ENCODE data around the gene SLC7A8. TPM values are rescaled to one million over a fixed set of nuclear protein-coding genes. Genes with fewer than 3 reads are reported as not detected.

The SLC7A8 gene
- total RNA-seq, 1 donor from 2014 or later: 98.5 TPM

GRCh38 chr14:23094666-23095195 is 88.7 kb downstream of the SLC7A8 start, which contains the start of gene ACIN1:
ACIN1 (minus strand) TSS chr14:23095136; CDS start chr14:23095112, 24 bp downstream.
- peak; percentile 69 for DNase-seq (ENCODE audit: low spot score)

- no peak for DNase-seq (ENCODE audit: low spot score)
Observed at GRCh38 chr14:23093991-23094665, 89.3 kb downstream of the SLC7A8 start.

- no peak for DNase-seq (ENCODE audit: low spot score)
Observed at GRCh38 chr14:23093526-23093925, 89.9 kb downstream of the SLC7A8 start.

- no peak for DNase-seq (ENCODE audit: low spot score)
Observed at GRCh38 chr14:23093104-23093503, 90.4 kb downstream of the SLC7A8 start.

GRCh38 chr14:23091294-23092225 is 91.9 kb downstream of the SLC7A8 start:
- no peak for DNase-seq (ENCODE audit: low spot score)

- no peak for DNase-seq (ENCODE audit: low spot score)
Observed at GRCh38 chr14:23090254-23090636, 93.2 kb downstream of the SLC7A8 start.

DNA sequence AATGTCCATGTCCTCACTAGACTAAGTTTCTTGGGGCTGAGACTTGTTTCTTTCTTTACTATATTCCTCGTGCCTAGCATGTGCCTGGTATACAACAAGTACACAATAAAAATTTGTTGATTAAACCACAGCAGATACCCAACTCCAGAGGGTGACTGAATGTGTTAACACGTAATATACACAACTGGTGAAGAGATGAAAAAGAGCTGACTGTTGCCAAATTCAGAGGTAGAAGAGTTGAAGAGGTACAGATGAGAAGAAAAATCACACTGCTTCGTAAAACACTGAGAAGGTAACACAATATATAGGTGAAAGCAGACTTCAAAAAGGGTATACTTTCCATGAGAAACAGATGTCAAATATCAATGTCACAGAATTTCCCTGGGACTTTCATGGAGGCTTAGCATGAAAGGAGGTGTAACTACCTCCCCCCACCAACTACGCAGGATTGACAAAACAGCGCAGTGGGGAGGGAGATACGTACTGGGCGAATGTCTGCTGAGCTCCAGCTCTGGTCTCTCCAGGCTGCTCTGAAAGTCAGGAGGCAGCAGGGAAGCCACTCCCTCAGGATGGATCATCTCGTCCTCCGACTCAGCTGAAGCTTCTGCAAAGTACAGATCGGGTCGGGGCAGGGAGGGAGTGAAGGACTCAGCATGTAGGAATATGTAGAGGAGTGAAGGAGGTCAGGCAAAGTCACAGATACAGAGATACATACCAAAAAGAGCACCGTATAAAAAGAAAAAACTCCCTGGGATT is 93.8 kb downstream of the SLC7A8 start:
- no peak for DNase-seq (ENCODE audit: low spot score)

DNA sequence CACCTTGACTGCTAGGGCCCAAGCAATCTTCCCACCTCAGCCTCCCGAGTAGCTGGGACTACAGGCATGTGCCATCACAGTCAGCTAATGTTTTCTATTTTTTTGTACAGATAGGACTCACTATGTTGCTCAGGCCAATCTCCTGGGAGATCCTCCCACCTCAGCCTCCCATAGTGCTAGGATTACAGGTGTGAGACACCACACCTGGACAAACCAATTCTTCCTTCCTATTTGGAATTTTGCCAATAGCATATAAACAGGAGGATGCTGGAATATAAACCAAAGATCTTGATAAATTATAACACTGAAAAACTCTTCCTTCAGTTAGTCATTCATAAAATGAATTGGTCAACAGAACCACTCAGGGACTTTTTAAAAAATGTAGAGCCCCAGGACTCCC is 96.9 kb downstream of the SLC7A8 start:
- DNase-seq (ENCODE audit: low spot score): no peak

DNA sequence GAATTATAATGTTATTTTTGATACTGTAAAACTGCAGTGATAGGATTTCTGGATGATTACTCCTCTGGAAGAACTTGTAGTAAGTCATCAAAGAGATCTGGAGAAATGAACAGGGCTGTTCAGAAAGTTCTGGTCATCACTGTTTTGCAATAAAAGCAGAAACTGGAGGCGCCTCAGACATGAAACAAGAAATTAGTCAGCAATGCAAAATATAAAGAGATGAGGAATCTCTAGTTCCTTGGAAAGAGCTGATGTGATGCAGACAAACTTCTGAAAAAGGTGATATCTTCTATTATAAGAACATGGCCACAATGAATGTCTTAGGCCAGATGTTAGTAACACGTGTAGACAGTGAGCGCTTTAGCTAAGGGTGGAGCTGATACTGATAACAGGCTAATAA is 98.0 kb downstream of the SLC7A8 start:
- DNase-seq (ENCODE audit: low spot score): no peak

GRCh38 chr14:23080474-23080873 is 103.0 kb downstream of the SLC7A8 start:
- DNase-seq (ENCODE audit: low spot score): no peak

GRCh38 chr14:23079716-23080115 is 103.7 kb downstream of the SLC7A8 start:
- DNase-seq (ENCODE audit: low spot score): no peak

- DNase-seq (ENCODE audit: low spot score): peak; percentile 84
Observed at GRCh38 chr14:23078692-23079116, 104.8 kb downstream of the SLC7A8 start.

- DNase-seq (ENCODE audit: low spot score): no peak
Observed at GRCh38 chr14:23077962-23078361, 105.5 kb downstream of the SLC7A8 start.

DNA sequence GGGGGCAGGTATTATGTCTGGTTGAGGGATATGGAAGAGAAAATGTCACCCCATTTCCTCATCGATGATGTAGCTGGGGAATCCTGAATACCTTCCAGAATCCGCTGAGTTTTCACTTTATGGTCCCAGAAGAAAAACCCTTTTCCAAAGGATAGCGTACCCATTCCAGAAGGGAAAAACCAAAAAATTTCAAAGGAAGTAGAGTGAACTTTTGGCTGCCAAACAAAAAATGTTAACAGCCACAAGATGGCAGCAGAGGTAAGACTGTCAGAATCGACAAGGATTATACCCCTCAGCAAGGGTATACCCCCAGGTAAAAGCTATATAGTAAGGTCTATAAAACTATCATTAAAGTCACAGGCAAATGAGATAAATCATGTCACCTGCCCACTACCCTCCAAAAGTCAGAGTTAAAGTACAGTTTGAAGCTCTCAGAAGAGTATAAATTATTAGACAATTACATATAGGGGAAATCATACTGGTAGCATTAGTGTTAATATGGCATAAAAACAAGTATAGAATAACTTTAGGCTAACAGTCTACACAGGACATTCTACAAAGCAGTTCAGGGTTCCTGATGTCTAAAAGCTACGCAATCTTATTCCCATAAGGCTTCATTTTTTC is 106.6 kb downstream of the SLC7A8 start:
- no peak for DNase-seq (ENCODE audit: low spot score)

Other genes with a start within 250 kb of the SLC7A8 start
- 38.8 TPM for gene HAUS4, start 226.6 kb downstream of the SLC7A8 start, total RNA-seq
- gene AJUBA, start 201.1 kb downstream of the SLC7A8 start, total RNA-seq: 53.3 TPM
- 13.9 TPM for gene C14orf93, start 173.5 kb downstream of the SLC7A8 start, total RNA-seq
- 103 TPM for gene PSMB5, start 148.8 kb downstream of the SLC7A8 start, total RNA-seq
- gene PSMB11, start 141.4 kb downstream of the SLC7A8 start, total RNA-seq: not detected
- 22.1 TPM for gene CDH24, start 126.1 kb downstream of the SLC7A8 start, total RNA-seq
- 196 TPM for gene ACIN1, start 88.5 kb downstream of the SLC7A8 start, total RNA-seq
- gene C14orf119, start 88.2 kb downstream of the SLC7A8 start, total RNA-seq: 46.1 TPM
- gene CIROP, start 78.7 kb downstream of the SLC7A8 start, total RNA-seq: not detected
- gene CEBPE, start 64.4 kb downstream of the SLC7A8 start, total RNA-seq: 0.20 TPM
- gene RNF212B, start 54.3 kb upstream of the SLC7A8 start, total RNA-seq: 0.20 TPM
- gene HOMEZ, start 102.5 kb upstream of the SLC7A8 start, total RNA-seq: 26.0 TPM
- 24.4 TPM for gene PPP1R3E, start 119.2 kb upstream of the SLC7A8 start, total RNA-seq
- 54.2 TPM for gene BCL2L2, start 123.2 kb upstream of the SLC7A8 start, total RNA-seq
- 186 TPM for gene PABPN1, start 137.8 kb upstream of the SLC7A8 start, total RNA-seq
- 64.3 TPM for gene SLC22A17, start 169.2 kb upstream of the SLC7A8 start, total RNA-seq
- gene EFS, start 181.5 kb upstream of the SLC7A8 start, total RNA-seq: 10.8 TPM
- not detected for gene IL25, start 189.1 kb upstream of the SLC7A8 start, total RNA-seq
- gene CMTM5, start 193.4 kb upstream of the SLC7A8 start, total RNA-seq: 2.2 TPM
- gene MYH6, start 224.6 kb upstream of the SLC7A8 start, total RNA-seq: not detected

Data from mucosa of gallbladder (tissue), 1 donor.